HepG2 (cell line): ENCODE measurements around the gene ZNF839. TPM values are rescaled to one million over a fixed set of nuclear protein-coding genes. Genes with fewer than 3 reads are reported as not detected.

ENCODE experiments used
- GZF1 ChIP-seq: sonication (generic); formaldehyde crosslinking; IDR thresholded peaks from 2 replicates; pipeline ENCODE4 v1.5.1; 2020; ENCODE audit warnings: mild to moderate bottlenecking, missing genetic modification reagents
- NFAT5 ChIP-seq: sonication (generic); formaldehyde crosslinking; IDR thresholded peaks from 2 replicates; pipeline ENCODE4 v1.4.0; 2020; ENCODE audit warnings: missing genetic modification reagents
- PBX3 ChIP-seq: sonication (generic); formaldehyde crosslinking; IDR thresholded peaks from 2 replicates; pipeline ENCODE4 v1.8.1; 2023; ENCODE audit warnings: missing genetic modification reagents, inconsistent platforms, borderline replicate concordance
- RBFOX2 ChIP-seq: fragments of 200-400 bp; formaldehyde crosslinking; IDR thresholded peaks from 2 replicates; pipeline ENCODE4 v1.6.1; 2017; ENCODE audit warnings: low read depth, mild to moderate bottlenecking, low read length
- RELA ChIP-seq: sonication (generic); formaldehyde crosslinking; IDR thresholded peaks from 2 replicates; pipeline ENCODE4 v1.4.0; 2020; ENCODE audit warnings: missing genetic modification reagents
- ZFY ChIP-seq: sonication (generic); formaldehyde crosslinking; IDR thresholded peaks from 2 replicates; pipeline ENCODE4 v1.4.0; 2020; ENCODE audit warnings: missing genetic modification reagents
- ZNF510 ChIP-seq: sonication (generic); formaldehyde crosslinking; IDR thresholded peaks from 2 replicates; pipeline ENCODE4 v1.4.0; 2020; ENCODE audit warnings: low read depth, mild to moderate bottlenecking, missing genetic modification reagents
- polyA plus RNA-seq, 8 experiments: library from polyadenylated mRNA; depleted of rRNA in 3 of 8; stranded (reverse) in 7 of 8; unstranded in 1 of 8; fragments of >200 nt; fragmentation: Illumina TruSeq in 4 of 8; extraction: Trizol in 4 of 8; gene quantifications; 2 replicates each; pipeline versions ENCODE4 v1.2.1 to v1.2.3, GENCODE V29; 2011 to 2016; ENCODE audit warnings: low read depth in 4 of 8, missing spikeins in 1 of 8, mixed read lengths in 1 of 8; ENCODE audit not compliant: insufficient read depth in 1 of 8
- total RNA-seq, 5 experiments: library from RNA; depleted of rRNA; stranded (reverse); fragments of >200 nt; fragmentation: Illumina TruSeq; extraction: Trizol; gene quantifications; 2 replicates each; pipeline ENCODE4 v1.2.3, GENCODE V29; 2016; ENCODE audit warnings: low read depth in 1 of 5

Gene ZNF839
- total and polyA plus RNA-seq, 2 of the 13 experiments (the other 11 are each of a cell fraction or from before 2014, with no cell fraction given): 11.1 to 12.8 TPM

GRCh38 chr14:102320033-102320660 lies 601 bp downstream of the ZNF839 start (continued):
- peak; percentile 57; the same call in 1 of the 2 replicates for TF ChIP-seq NFAT5 (CRISPR knock-in tag)
- no peak for TF ChIP-seq RELA (CRISPR knock-in tag)
- 0 out of 2 replicates have a peak, but pooled peaks have one; percentile 15 for TF ChIP-seq GZF1
- peak; percentile 85 for TF ChIP-seq RBFOX2
- 0 out of 2 replicates have a peak, but pooled peaks have one; percentile 45 for TF ChIP-seq PBX3 (CRISPR knock-in tag)
- TF ChIP-seq ZFY (CRISPR knock-in tag): peak; percentile 71
- no peak for TF ChIP-seq ZNF510 (CRISPR knock-in tag)
